ENCODE results near the gene PEX11G. TPM values are rescaled to one million over a fixed set of nuclear protein-coding genes. Genes with fewer than 3 reads are reported as not detected.

The PEX11G gene
- total and polyA plus RNA-seq, 9 of the 15 experiments (the other 6 are each of a cell fraction or from before 2014, with no cell fraction given), result 0.07 to 3.2 (median 0.70) TPM; not detected in 1

DNA sequence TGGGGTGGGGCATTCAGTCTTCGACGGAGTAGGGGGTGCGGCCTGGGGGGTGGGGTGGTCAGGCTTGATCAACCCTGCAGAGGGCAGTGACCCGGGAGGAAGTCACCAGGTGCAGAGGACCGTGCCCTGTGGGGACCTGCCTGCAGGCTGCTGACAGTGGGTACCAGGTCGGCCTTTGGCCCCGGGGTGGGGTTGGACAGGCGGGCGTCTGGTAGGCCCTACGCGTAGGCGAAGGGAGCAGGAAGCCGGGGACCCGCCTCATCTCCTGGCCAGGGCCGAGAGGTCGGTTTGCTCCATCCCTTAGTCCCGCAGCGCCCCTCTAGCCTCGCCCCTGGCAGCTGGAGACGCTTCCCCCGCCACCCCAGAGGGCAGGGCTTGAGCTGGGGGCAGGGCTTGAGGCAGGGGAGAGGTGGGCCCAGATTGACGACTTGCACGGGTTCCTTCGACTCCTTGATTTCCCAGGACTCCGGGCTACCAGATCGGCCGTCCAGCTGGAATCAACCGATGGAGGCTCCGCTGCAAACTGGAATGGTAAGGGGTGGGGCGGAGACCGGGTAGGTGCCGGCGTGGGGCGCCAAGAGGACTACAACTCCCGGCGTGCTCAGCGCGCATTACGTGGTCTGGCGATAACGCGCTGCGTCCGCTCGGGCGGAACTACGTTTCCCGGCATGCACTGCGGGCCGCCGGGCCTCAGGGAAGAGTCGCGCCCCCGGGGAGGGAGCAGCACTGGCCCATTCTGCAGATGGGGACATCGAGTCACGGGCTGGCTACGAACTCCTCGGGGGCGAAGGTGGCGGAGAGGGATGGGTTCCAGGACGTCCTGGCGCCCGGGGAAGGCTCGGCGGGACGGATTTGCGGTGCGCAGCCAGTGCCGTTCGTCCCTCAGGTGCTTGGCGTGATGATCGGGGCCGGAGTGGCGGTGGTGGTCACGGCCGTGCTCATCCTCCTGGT, 46.5 kb upstream of the PEX11G start, which contains the start of gene PNPLA6 (continued):
- TF ChIP-seq, protein P1, sequence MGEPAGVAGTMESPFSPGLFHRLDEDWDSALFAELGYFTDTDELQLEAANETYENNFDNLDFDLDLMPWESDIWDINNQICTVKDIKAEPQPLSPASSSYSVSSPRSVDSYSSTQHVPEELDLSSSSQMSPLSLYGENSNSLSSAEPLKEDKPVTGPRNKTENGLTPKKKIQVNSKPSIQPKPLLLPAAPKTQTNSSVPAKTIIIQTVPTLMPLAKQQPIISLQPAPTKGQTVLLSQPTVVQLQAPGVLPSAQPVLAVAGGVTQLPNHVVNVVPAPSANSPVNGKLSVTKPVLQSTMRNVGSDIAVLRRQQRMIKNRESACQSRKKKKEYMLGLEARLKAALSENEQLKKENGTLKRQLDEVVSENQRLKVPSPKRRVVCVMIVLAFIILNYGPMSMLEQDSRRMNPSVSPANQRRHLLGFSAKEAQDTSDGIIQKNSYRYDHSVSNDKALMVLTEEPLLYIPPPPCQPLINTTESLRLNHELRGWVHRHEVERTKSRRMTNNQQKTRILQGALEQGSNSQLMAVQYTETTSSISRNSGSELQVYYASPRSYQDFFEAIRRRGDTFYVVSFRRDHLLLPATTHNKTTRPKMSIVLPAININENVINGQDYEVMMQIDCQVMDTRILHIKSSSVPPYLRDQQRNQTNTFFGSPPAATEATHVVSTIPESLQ (CRISPR knock-in tag; IDR thresholded peaks at IDR 0.05), result no peak
- TF ChIP-seq POLR2B (IDR thresholded peaks at IDR 0.05; ENCODE audit: low read depth, partially characterized antibody), result no peak
- TF ChIP-seq, protein P2, sequence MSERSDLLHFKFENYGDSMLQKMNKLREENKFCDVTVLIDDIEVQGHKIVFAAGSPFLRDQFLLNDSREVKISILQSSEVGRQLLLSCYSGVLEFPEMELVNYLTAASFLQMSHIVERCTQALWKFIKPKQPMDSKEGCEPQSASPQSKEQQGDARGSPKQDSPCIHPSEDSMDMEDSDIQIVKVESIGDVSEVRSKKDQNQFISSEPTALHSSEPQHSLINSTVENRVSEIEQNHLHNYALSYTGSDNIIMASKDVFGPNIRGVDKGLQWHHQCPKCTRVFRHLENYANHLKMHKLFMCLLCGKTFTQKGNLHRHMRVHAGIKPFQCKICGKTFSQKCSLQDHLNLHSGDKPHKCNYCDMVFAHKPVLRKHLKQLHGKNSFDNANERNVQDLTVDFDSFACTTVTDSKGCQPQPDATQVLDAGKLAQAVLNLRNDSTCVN (CRISPR knock-in tag; IDR thresholded peaks at IDR 0.05), result no peak
- peak; percentile 71; the same call in 1 of the 2 replicates for TF ChIP-seq SMAD4 (CRISPR knock-in tag; conservative IDR thresholded peaks at IDR 0.05)
- no peak for TF ChIP-seq KDM2B (CRISPR knock-in tag; IDR thresholded peaks at IDR 0.05)
- peak; percentile 54; the same call in 1 of the 2 replicates for TF ChIP-seq DMBX1 (CRISPR knock-in tag; IDR thresholded peaks at IDR 0.05; ENCODE audit: borderline replicate concordance)
- no peak for TF ChIP-seq ZNF253 (CRISPR knock-in tag; conservative IDR thresholded peaks at IDR 0.05)
- no peak for TF ChIP-seq ZNF561 (CRISPR knock-in tag; conservative IDR thresholded peaks at IDR 0.05)
- TF ChIP-seq IFI16 (CRISPR knock-in tag; IDR thresholded peaks at IDR 0.05), result no peak
- no peak for TF ChIP-seq GTF2E2 (tag; IDR thresholded peaks at IDR 0.05)
- TF ChIP-seq, protein P3, sequence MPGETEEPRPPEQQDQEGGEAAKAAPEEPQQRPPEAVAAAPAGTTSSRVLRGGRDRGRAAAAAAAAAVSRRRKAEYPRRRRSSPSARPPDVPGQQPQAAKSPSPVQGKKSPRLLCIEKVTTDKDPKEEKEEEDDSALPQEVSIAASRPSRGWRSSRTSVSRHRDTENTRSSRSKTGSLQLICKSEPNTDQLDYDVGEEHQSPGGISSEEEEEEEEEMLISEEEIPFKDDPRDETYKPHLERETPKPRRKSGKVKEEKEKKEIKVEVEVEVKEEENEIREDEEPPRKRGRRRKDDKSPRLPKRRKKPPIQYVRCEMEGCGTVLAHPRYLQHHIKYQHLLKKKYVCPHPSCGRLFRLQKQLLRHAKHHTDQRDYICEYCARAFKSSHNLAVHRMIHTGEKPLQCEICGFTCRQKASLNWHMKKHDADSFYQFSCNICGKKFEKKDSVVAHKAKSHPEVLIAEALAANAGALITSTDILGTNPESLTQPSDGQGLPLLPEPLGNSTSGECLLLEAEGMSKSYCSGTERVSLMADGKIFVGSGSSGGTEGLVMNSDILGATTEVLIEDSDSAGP (CRISPR knock-in tag; IDR thresholded peaks at IDR 0.05), result peak; percentile 69; the same call in 1 of the 2 replicates
- TF ChIP-seq ILF3 (IDR thresholded peaks at IDR 0.05; ENCODE audit: borderline replicate concordance), result no peak
- TF ChIP-seq EHMT2 (IDR thresholded peaks at IDR 0.05), result no peak
- TF ChIP-seq GATAD2B (IDR thresholded peaks at IDR 0.05; ENCODE audit: borderline replicate concordance), result no peak
- peak; percentile 97 to 98 for TF ChIP-seq SIX5 (IDR thresholded peaks at IDR 0.05; ENCODE audit: borderline replicate concordance in 1 of 2, insufficient read depth in 1 of 2, low read depth in 1 of 2, low read length in 2 of 2)
- TF ChIP-seq, protein P4, sequence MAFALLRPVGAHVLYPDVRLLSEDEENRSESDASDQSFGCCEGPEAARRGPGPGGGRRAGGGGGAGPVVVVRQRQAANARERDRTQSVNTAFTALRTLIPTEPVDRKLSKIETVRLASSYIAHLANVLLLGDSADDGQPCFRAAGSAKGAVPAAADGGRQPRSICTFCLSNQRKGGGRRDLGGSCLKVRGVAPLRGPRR (CRISPR knock-in tag; IDR thresholded peaks at IDR 0.05), result no peak
- TF ChIP-seq ZNF79 (CRISPR knock-in tag; IDR thresholded peaks at IDR 0.05; ENCODE audit: low read depth), result no peak
- TF ChIP-seq SAP30 (IDR thresholded peaks at IDR 0.05; ENCODE audit: borderline replicate concordance, insufficient read depth, low read depth, low read length, poor library complexity, severe bottlenecking), result peak; percentile 57
- TF ChIP-seq, protein P5, sequence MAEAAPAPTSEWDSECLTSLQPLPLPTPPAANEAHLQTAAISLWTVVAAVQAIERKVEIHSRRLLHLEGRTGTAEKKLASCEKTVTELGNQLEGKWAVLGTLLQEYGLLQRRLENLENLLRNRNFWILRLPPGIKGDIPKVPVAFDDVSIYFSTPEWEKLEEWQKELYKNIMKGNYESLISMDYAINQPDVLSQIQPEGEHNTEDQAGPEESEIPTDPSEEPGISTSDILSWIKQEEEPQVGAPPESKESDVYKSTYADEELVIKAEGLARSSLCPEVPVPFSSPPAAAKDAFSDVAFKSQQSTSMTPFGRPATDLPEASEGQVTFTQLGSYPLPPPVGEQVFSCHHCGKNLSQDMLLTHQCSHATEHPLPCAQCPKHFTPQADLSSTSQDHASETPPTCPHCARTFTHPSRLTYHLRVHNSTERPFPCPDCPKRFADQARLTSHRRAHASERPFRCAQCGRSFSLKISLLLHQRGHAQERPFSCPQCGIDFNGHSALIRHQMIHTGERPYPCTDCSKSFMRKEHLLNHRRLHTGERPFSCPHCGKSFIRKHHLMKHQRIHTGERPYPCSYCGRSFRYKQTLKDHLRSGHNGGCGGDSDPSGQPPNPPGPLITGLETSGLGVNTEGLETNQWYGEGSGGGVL (CRISPR knock-in tag; IDR thresholded peaks at IDR 0.05), result no peak

Data from K562 (cell line).